Measurements from ENCODE around the gene ANKRD16.
A peak's percentile ranks its signal among the peaks of the same experiment; 100 is the strongest.
"Not testable (repeated sequence)": the region's sequence is repeated elsewhere in the genome, so short reads cannot be mapped to it uniquely, and the experiment has no call there.

ANKRD16 gene

DNA sequence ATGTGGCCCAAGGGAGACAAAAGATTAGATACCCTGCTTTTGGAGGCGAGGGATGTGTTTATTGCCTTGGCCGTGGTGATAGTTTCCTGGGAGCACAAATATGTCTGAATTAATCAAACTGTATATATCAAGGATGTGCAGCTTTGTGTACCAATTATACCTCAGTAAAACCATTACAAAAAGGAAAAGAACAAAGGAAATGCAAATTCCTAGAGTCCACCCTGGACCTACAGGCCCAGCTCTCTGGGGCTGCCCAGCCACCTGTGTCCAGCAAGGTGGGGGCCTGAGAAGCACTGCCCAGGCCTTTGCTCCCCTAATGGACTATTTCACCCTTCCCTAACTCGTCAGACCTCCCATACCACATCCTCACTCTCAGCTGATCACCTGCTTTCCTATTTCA is 20.5 kb downstream of the ANKRD16 start:
- DNase-seq (ENCODE audit: insufficient read length) (no peak), FAIRE-seq (no peak)
- TF ChIP-seq POLR2A (IDR thresholded peaks at IDR 0.05; ENCODE audit: low read depth, low read length) (no peak), POLR2AphosphoS5 (IDR thresholded peaks at IDR 0.05; ENCODE audit: low read depth, low read length) (no peak), TAF1 (IDR thresholded peaks at IDR 0.05; ENCODE audit: borderline replicate concordance, low read depth, low read length) (no peak)

- FAIRE-seq; DNase-seq (ENCODE audit: insufficient read length): not testable (repeated sequence)
Measured at GRCh38 chr10:5868383-5868782, 21.3 kb downstream of the ANKRD16 start.

- not testable (repeated sequence) for DNase-seq (ENCODE audit: insufficient read length); FAIRE-seq
Measured at GRCh38 chr10:5867091-5867615, 22.5 kb downstream of the ANKRD16 start.

DNA sequence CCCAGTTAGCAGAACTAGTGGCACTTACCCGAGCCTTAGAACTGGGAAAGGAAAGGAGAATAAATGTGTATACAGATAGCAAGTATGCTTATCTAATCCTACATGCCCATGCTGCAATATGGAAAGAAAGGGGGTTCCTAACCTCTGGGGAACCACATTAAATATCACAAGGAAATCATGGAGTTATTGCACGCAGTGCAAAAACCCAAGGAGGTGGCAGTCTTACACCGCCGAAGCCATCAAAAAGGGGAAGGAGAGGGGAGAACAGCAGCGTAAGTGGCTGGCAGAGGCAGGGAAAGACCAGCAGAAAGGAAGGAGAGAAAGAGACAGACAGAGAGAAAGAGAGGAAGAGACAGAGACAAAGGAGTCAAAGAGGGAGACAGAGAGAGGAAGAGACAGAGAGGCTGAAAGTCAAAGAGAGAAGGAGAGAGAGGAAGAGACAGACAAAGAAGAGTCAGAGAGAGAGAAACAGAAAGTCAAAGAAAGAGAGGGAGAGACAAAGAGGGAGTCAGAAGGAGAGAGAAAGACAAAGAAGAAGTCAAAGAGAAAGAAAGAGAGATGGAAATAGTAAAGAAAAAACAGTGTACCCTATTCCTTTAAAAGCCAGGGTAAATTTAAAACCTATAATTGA is 23.1 kb downstream of the ANKRD16 start:
- DNase-seq (ENCODE audit: insufficient read length); FAIRE-seq: not testable (repeated sequence)

GRCh38 chr10:5862981-5863685 is 26.6 kb downstream of the ANKRD16 start:
- not testable (repeated sequence) for FAIRE-seq; DNase-seq (ENCODE audit: insufficient read length)

DNA sequence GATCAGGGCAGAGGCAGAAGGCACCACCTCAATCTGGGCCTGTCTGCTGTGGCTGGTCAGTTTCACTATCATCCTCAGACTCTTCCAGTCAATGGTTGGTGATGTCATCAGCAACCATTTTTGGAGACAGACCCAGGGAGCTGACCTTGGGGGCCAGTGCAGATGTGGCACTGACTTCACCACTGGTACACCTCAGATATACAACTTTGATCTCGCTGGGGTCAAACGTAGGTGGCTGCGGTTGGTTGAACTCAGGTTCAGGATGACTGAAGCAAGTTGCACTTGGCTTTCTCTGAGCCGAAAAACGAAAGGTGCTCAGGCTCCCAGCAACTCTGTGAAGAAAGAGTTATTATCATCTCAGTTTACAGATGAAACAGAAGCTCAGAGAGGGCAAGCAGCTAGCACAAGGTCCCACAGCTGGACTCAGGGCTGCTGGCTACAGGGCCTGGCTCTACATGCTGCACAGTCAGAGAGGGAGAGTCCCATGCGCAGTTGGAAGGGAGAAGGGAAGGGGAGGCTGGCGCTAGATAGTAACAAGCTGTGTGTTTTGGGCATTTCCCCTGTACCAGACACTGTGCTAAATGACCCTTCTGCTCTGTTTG is 27.2 kb downstream of the ANKRD16 start:
- FAIRE-seq = peak; percentile 82
- peak; percentile 69 for DNase-seq (ENCODE audit: insufficient read length)
- TF ChIP-seq POLR2AphosphoS5 (IDR thresholded peaks at IDR 0.05; ENCODE audit: low read depth, low read length) (no peak), TAF1 (IDR thresholded peaks at IDR 0.05; ENCODE audit: borderline replicate concordance, low read depth, low read length) (no peak), POLR2A (IDR thresholded peaks at IDR 0.05; ENCODE audit: low read depth, low read length) (no peak)

GRCh38 chr10:5860066-5860465 is 29.6 kb downstream of the ANKRD16 start:
- TF ChIP-seq POLR2A (IDR thresholded peaks at IDR 0.05; ENCODE audit: low read depth, low read length) = no peak
- no peak for TF ChIP-seq TAF1 (IDR thresholded peaks at IDR 0.05; ENCODE audit: borderline replicate concordance, low read depth, low read length)
- no peak for TF ChIP-seq POLR2AphosphoS5 (IDR thresholded peaks at IDR 0.05; ENCODE audit: low read depth, low read length)
- FAIRE-seq = no peak
- DNase-seq (ENCODE audit: insufficient read length) = no peak

DNA sequence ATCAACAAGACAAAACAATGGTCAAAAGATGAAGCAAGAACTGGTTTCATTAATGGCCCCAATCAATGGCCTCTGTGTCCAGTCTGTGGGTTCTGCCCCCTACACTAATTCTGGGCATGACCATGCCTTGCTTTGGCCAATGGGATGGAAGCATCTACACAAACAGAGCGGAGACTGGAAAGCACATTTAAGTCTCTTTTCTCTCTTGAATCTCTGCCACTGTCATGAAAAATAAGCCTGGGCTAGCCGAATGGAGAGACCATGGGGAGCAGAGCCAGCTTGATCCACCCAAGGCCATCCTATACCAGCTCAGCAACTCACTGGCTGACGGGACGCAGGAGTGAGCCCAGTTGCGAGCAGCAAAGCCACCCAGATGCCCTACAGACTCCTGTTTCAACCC is 30.9 kb downstream of the ANKRD16 start:
- no peak for TF ChIP-seq TAF1 (IDR thresholded peaks at IDR 0.05; ENCODE audit: borderline replicate concordance, low read depth, low read length)
- no peak for TF ChIP-seq POLR2A (IDR thresholded peaks at IDR 0.05; ENCODE audit: low read depth, low read length)
- no peak for TF ChIP-seq POLR2AphosphoS5 (IDR thresholded peaks at IDR 0.05; ENCODE audit: low read depth, low read length)
- FAIRE-seq = no peak
- no peak for DNase-seq (ENCODE audit: insufficient read length)

DNA sequence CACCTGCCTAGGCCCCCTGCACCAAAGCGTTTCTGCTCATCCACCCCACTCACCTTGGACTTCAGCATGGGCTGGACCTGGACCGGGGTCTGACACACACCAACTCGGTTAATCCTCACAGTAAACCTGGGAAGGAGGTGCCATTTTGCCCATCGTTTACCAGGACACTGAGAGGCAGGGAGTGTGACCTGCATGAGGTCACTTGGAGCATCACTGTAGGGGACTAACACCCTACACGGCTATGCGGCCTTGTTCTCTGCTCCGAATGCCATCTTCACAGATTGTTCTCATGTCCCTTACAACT is 33.0 kb downstream of the ANKRD16 start:
- FAIRE-seq = no peak
- no peak for DNase-seq (ENCODE audit: insufficient read length)
- no peak for TF ChIP-seq POLR2AphosphoS5 (IDR thresholded peaks at IDR 0.05; ENCODE audit: low read depth, low read length)
- no peak for TF ChIP-seq POLR2A (IDR thresholded peaks at IDR 0.05; ENCODE audit: low read depth, low read length)
- TF ChIP-seq TAF1 (IDR thresholded peaks at IDR 0.05; ENCODE audit: borderline replicate concordance, low read depth, low read length) = no peak

- no peak for TF ChIP-seq POLR2A (IDR thresholded peaks at IDR 0.05; ENCODE audit: low read depth, low read length)
- no peak for TF ChIP-seq TAF1 (IDR thresholded peaks at IDR 0.05; ENCODE audit: borderline replicate concordance, low read depth, low read length)
- no peak for TF ChIP-seq POLR2AphosphoS5 (IDR thresholded peaks at IDR 0.05; ENCODE audit: low read depth, low read length)
- no peak for DNase-seq (ENCODE audit: insufficient read length)
- FAIRE-seq = no peak
Measured at GRCh38 chr10:5855979-5856700, 33.6 kb downstream of the ANKRD16 start.

DNA sequence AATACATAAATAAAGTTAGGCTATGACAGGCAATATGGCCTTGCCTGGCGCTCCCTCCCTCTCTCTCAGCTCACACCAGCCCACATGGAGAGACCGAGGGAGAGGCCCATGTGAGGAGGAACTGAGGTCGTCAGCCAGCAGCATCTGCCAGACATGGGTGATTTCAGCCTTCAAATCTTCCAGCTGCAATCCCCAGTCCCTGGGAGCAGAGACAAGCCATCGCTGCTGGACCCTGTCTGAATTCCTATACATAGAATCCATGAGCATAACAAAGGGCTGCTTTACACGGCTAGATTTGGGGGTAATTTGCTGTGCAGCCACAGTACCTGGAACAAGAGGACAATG is 35.6 kb downstream of the ANKRD16 start:
- no peak for DNase-seq (ENCODE audit: insufficient read length)
- TF ChIP-seq TAF1 (IDR thresholded peaks at IDR 0.05; ENCODE audit: borderline replicate concordance, low read depth, low read length) (no peak), POLR2AphosphoS5 (IDR thresholded peaks at IDR 0.05; ENCODE audit: low read depth, low read length) (no peak), POLR2A (IDR thresholded peaks at IDR 0.05; ENCODE audit: low read depth, low read length) (no peak)

GRCh38 chr10:5846667-5847066 is 43.0 kb downstream of the ANKRD16 start:
- not testable (repeated sequence) for FAIRE-seq; DNase-seq (ENCODE audit: insufficient read length)

More for the DNA sequence above, 35.6 kb downstream of the ANKRD16 start:
- no peak for FAIRE-seq
